HepG2 (cell line): Measurements from ENCODE around the gene CYP11A1. TPM values are rescaled to one million over a fixed set of nuclear protein-coding genes. Genes with fewer than 3 reads are reported as not detected.

ENCODE experiments used
- ATAC-seq: fragments of 200-7000 bp; cut with Tn5 transposase; 3 replicates; pipeline ENCODE4 v1.9.1; 2020; ENCODE audit warnings: mild to moderate bottlenecking, moderate library complexity
- BruUV-seq: library from RNA; stranded (reverse); fragments of 400-500 nt; replicated peaks from 2 replicates; lab custom pipeline; 2021; lab: Mats Ljungman, UMichigan
- CTCF ChIA-PET: fragments of 300-600 bp; formaldehyde crosslinking; extraction: SDS; loops from one replicate; lab custom pipeline; 2021; ENCODE audit warnings: low total read pairs, inconsistent platforms, low intra/inter-chr PET ratio; lab: Yijun Ruan, JAX
- POLR2A ChIA-PET: fragments of 350-600 bp; sonication (Branson Sonifier 250); formaldehyde crosslinking; loops from one replicate; lab custom pipeline; 2020; ENCODE audit warnings: antibody characterized with exemption, inconsistent platforms; lab: Yijun Ruan, JAX
- DNase-seq: peaks from one replicate; pipeline ENCODE4 v3.0.0-alpha.2; 2015; ENCODE audit warnings: low spot score
- FAIRE-seq: peaks from 3 replicates; lab custom pipeline; 2011; peaks lifted over from hg19 to GRCh38; lab: Jason Lieb, UNC
- H2AFZ ChIP-seq: one replicate; pipeline ENCODE4 v1.6.1; 2011; ENCODE audit warnings: low read length, inconsistent platforms
- H3K27ac ChIP-seq: fragments of 300-600 bp; 3 replicates; pipeline ENCODE4 v1.8.0; 2011; ENCODE audit warnings: mixed run types, mild to moderate bottlenecking, mixed read lengths, low read length, inconsistent platforms; ENCODE audit not compliant: insufficient read depth; ENCODE audit errors: extremely low read length
- H3K27me3 ChIP-seq, 2 experiments: fragments of 200-600 bp in 1 of 2; 2 replicates in 1 of 2; 3 replicates in 1 of 2; pipeline versions ENCODE4 v1.6.0 to v1.8.0; 2011; ENCODE audit warnings: low read length in 2 of 2, mild to moderate bottlenecking in 2 of 2, moderate library complexity in 2 of 2, inconsistent platforms in 1 of 2; ENCODE audit not compliant: insufficient read depth in 2 of 2, control insufficient read depth in 1 of 2
- H3K36me3 ChIP-seq, 2 experiments: fragments of 200-600 bp in 1 of 2; replicated peaks in 1 of 2; 2 replicates in 1 of 2; 3 replicates in 1 of 2; pipeline versions ENCODE4 v1.5.1 to v1.8.0; 2011; ENCODE audit warnings: low read length in 2 of 2, inconsistent platforms in 1 of 2; ENCODE audit not compliant: insufficient read depth in 2 of 2, control insufficient read depth in 1 of 2
- H3K4me1 ChIP-seq: 2 replicates; pipeline ENCODE4 v1.5.1; 2012; ENCODE audit warnings: low read length, inconsistent platforms; ENCODE audit not compliant: insufficient read depth
- H3K4me2 ChIP-seq: 2 replicates; pipeline ENCODE4 v1.6.0; 2011; ENCODE audit warnings: low read depth, low read length, inconsistent platforms
- H3K4me3 ChIP-seq, 3 experiments: fragments of 200-600 bp in 1 of 3; sonication (generic), shearing (Covaris generic) in 1 of 3; replicated peaks in 1 of 3; 2 replicates each; pipeline ENCODE4 v1.5.1; 2011 to 2016; ENCODE audit warnings: low read length in 3 of 3, inconsistent platforms in 2 of 3, low read depth in 2 of 3, mild to moderate bottlenecking in 2 of 3, control low read depth in 1 of 3, mixed read lengths in 1 of 3; ENCODE audit not compliant: insufficient read depth in 1 of 3
- H3K79me2 ChIP-seq: one replicate; pipeline ENCODE4 v1.6.1; 2011; ENCODE audit warnings: low read length, inconsistent platforms; ENCODE audit not compliant: insufficient read depth
- H3K9ac ChIP-seq: 2 replicates; pipeline ENCODE4 v1.6.0; 2011; ENCODE audit warnings: mild to moderate bottlenecking, low read depth, low read length, inconsistent platforms; ENCODE audit not compliant: insufficient read depth
- H3K9me3 ChIP-seq: 2 replicates; pipeline ENCODE4 v1.5.1; 2012; ENCODE audit warnings: mild to moderate bottlenecking, low read length
- H4K20me1 ChIP-seq: 2 replicates; pipeline ENCODE4 v1.6.0; 2011; ENCODE audit warnings: inconsistent platforms, mild to moderate bottlenecking, low read length, moderate library complexity; ENCODE audit not compliant: insufficient read depth
- CREB3 ChIP-seq: sonication (generic); formaldehyde crosslinking; IDR thresholded peaks from 2 replicates; pipeline ENCODE4 v1.5.0; 2020; ENCODE audit warnings: missing genetic modification reagents
- FUBP1 ChIP-seq: sonication (generic); formaldehyde crosslinking; IDR thresholded peaks from 2 replicates; pipeline ENCODE4 v1.5.1; 2020; ENCODE audit warnings: missing genetic modification reagents, mild to moderate bottlenecking, borderline replicate concordance
- NFIC ChIP-seq: IDR thresholded peaks from 2 replicates; pipeline ENCODE4 v1.6.1; 2012; ENCODE audit warnings: mild to moderate bottlenecking, low read length, inconsistent platforms
- RXRA ChIP-seq: sonication (generic); formaldehyde crosslinking; IDR thresholded peaks from 2 replicates; pipeline ENCODE4 v1.5.1; 2020; ENCODE audit warnings: missing genetic modification reagents
- SNAPC5 ChIP-seq: sonication (generic); formaldehyde crosslinking; IDR thresholded peaks from 2 replicates; pipeline ENCODE4 v1.8.1; 2023; ENCODE audit warnings: mild to moderate bottlenecking, missing genetic modification reagents, borderline replicate concordance
- ZFP36 ChIP-seq: fragments of 150-350 bp; IDR thresholded peaks from 2 replicates; pipeline ENCODE4 v1.6.1; 2018; ENCODE audit warnings: borderline replicate concordance, low read length, low read depth; ENCODE audit not compliant: partially characterized antibody
- ZNF598 ChIP-seq: sonication (generic); formaldehyde crosslinking; IDR thresholded peaks from 2 replicates; pipeline ENCODE4 v1.5.1; 2020; ENCODE audit warnings: mild to moderate bottlenecking, missing genetic modification reagents, borderline replicate concordance
- ZNF607 ChIP-seq: sonication (generic); formaldehyde crosslinking; IDR thresholded peaks from 2 replicates; pipeline ENCODE4 v1.5.1; 2020; ENCODE audit warnings: missing genetic modification reagents, mild to moderate bottlenecking, borderline replicate concordance
- WGBS: methylation state at CpG from one replicate; pipeline ENCODE4 v1.1.6; 2017; ENCODE audit warnings: low lambda C conversion rate; 5-methylcytosine and 5-hydroxymethylcytosine counted together
- in situ Hi-C: cut with HindIII; loops from 2 replicates; pipeline ENCODE4 v1.10.0; 2017; ENCODE audit warnings: low pct_unique_long_range_greater_than_20kb; ENCODE audit not compliant: extremely low pct_ligation_motif_present
- intact Hi-C: fragments of 100-400 bp; cut with micrococcal nuclease; formaldehyde crosslinking; loops from one replicate; pipeline ENCODE4 v1.10.0; 2022; ENCODE audit not compliant: unreplicated experiment
- polyA plus RNA-seq, 8 experiments: library from polyadenylated mRNA; depleted of rRNA in 3 of 8; stranded (reverse) in 7 of 8; unstranded in 1 of 8; fragments of >200 nt; fragmentation: Illumina TruSeq in 4 of 8; extraction: Trizol in 4 of 8; gene quantifications; 2 replicates each; pipeline versions ENCODE4 v1.2.1 to v1.2.3, GENCODE V29; 2011 to 2016; ENCODE audit warnings: low read depth in 4 of 8, missing spikeins in 1 of 8, mixed read lengths in 1 of 8; ENCODE audit not compliant: insufficient read depth in 1 of 8
- total RNA-seq, 5 experiments: library from RNA; depleted of rRNA; stranded (reverse); fragments of >200 nt; fragmentation: Illumina TruSeq; extraction: Trizol; gene quantifications; 2 replicates each; pipeline ENCODE4 v1.2.3, GENCODE V29; 2016; ENCODE audit warnings: low read depth in 1 of 5

Gene CYP11A1
- total and polyA plus RNA-seq, 2 of the 13 experiments (the other 11 are each of a cell fraction or from before 2014, with no cell fraction given), result 0.66 to 0.92 TPM

GRCh38 chr15:74317820-74318375 is 49.5 kb downstream of the CYP11A1 start:
- H3K27me3 ChIP-seq, result peaks cover 3 to 19% of the 10 kb centered on the region in 2 experiments; a peak in 2 of 5 replicates
- no peaks in the 10 kb centered on the region for H4K20me1 ChIP-seq
- no TSS peak for BruUV-seq
- TF ChIP-seq NFIC (no peak), ZNF607 (CRISPR knock-in tag) (no peak), ZNF598 (CRISPR knock-in tag) (no peak), ZFP36 (no peak), FUBP1 (CRISPR knock-in tag) (no peak), RXRA (CRISPR knock-in tag) (no peak), SNAPC5 (CRISPR knock-in tag) (no peak), CREB3 (CRISPR knock-in tag) (no peak)
- no peaks in the 10 kb centered on the region for H3K79me2 ChIP-seq
- FAIRE-seq (no peak), ATAC-seq (no peak), DNase-seq (no peak)
- ChIA-PET CTCF (no interaction called here), POLR2A (interaction anchor here (0.7 kb wide), 1 partner anchor 688 kb away, joined by 4 read pairs; no protein-coding TSS in a partner anchor)
- no peak overlapping the region for H3K4me3 ChIP-seq
- H3K27ac ChIP-seq, result no peak overlapping the region
- peaks cover 9% of the 10 kb centered on the region for H3K4me1 ChIP-seq
- H3K4me2 ChIP-seq, result no peak overlapping the region
- H2AFZ ChIP-seq, result no peak overlapping the region
- 9% methylated on average over 7 of the region's 8 CpGs for WGBS
- intact Hi-C loops, result no loop called here
- no peaks in the 10 kb centered on the region for H3K36me3 ChIP-seq
- in situ Hi-C loops, result no loop called here
- no peak overlapping the region for H3K9ac ChIP-seq
- H3K9me3 ChIP-seq, result no peaks in the 10 kb centered on the region
